Metanephros (tissue), 2 donors: ENCODE data around the gene SEC61A2. TPM values are rescaled to one million over a fixed set of nuclear protein-coding genes. Genes with fewer than 3 reads are reported as not detected.

Experiments
- small RNA-seq: library from RNA; depleted of rRNA; stranded (forward); fragments of <200 nt; gene quantifications from one replicate; pipeline ENCODE3, GENCODE V24; 2014; ENCODE audit warnings: low replicate concordance
- total RNA-seq: library from RNA; depleted of rRNA; stranded (reverse); fragments of >200 nt; gene quantifications from one replicate; pipeline ENCODE4 v1.2.3, GENCODE V29; 2014

SEC61A2 gene
- total RNA-seq = 12.0 TPM

GRCh38 chr10:12129222-12130111 lies at the start of gene SEC61A2:
SEC61A2 (plus strand) TSS chr10:12129677; CDS start chr10:12129788, 111 bp downstream.

DNA sequence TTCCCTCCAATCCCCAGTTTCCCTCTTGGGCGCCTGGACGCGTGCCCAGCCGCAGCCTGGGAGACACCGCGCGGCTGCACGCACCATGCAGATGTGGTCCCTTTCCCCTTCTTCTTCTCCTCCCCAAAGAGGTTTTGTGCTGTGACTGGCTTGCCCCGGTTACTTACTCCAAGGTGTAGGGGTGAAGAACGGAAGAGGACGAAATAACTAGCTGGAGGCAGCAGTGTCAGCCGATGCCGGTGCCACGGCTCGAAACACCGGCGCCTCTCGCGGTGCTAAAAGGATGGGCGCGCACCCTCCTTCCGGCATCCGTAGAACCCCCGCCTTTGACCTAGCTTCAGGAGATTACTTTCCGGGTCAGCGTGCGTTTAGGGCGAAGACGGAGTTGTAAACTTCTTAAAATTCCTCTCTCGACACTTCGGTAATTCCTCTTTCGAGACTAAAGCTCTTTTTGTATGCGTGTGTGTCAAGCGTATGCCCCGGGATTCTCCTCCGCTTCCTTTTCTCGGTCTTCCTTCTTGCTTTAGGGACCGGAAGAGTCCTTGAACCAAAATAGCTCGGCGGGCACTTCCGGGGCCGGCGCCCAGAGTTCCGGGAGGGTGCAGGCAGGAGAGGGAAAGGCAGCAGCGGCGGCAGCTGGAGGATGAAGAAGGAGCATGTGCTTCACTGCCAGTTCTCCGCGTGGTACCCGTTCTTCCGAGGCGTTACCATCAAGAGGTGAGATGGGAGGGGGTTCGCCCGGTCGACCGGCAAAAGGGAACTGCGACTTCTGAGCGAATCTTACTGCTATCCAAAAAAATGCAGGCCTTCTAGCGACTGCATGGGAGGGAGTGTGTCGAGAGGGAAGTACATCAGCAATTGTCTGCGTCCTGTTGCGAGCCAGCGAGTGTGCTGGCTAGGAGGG lies 66.4 kb downstream of the SEC61A2 start, which contains the start of the genes CDC123 and NUDT5:
CDC123 (plus strand) TSS at position 586 of the 904 bp plus-strand sequence; CDS start at position 644, 58 bp downstream.
NUDT5 (minus strand) TSS at position 289 of the 904 bp plus-strand sequence. CDS start 9,600 bp downstream, outside the sequence.

Small RNA genes within 50 kb of the gene (small RNA-seq; reads per million reads assigned to genes)
- gene MIR548AK (not detected), gene RNU6-88P (not detected)

Other genes starting within 250 kb of the SEC61A2 start
- gene UPF2, start 86.9 kb upstream of the SEC61A2 start, total RNA-seq = 19.9 TPM
- 34.7 TPM for gene DHTKD1, start 60.7 kb upstream of the SEC61A2 start, total RNA-seq
- 26.9 TPM for gene NUDT5, start 66.2 kb downstream of the SEC61A2 start, total RNA-seq
- gene CDC123, start 66.5 kb downstream of the SEC61A2 start, total RNA-seq = 86.2 TPM
- gene CAMK1D, start 219.9 kb downstream of the SEC61A2 start, total RNA-seq = 12.6 TPM